Measurements from ENCODE around the gene DOCK6. TPM values are rescaled to one million over a fixed set of nuclear protein-coding genes. Genes with fewer than 3 reads are reported as not detected.

The DOCK6 gene
- polyA plus RNA-seq, 1 donor from 2014 or later: not detected

- no peaks in the 10 kb centered on the region for H3F3A ChIP-seq (ENCODE audit: insufficient read depth, low read length, poor library complexity, severe bottlenecking)
- no peak overlapping the region for H3K27ac ChIP-seq (ENCODE audit: low read length)
- H3K36me3 ChIP-seq (ENCODE audit: insufficient read depth, low read length): no peaks in the 10 kb centered on the region
- no peaks in the 10 kb centered on the region for H3K9me2 ChIP-seq (ENCODE audit: insufficient read depth, low read length)
- H2AFZ ChIP-seq (ENCODE audit: low read depth, low read length): no peak overlapping the region
- H3K4me2 ChIP-seq (ENCODE audit: low read length): no peak overlapping the region
- peaks cover 4% of the 10 kb centered on the region for H3K79me2 ChIP-seq (replicated peaks; ENCODE audit: insufficient read depth, low read length)
- H3K4me3 ChIP-seq (ENCODE audit: low read length): no peak overlapping the region
- H3K27me3 ChIP-seq (ENCODE audit: insufficient read depth, low read depth, low read length): no peaks in the 10 kb centered on the region
- no peaks in the 10 kb centered on the region for H3K9me3 ChIP-seq (ENCODE audit: low read length)
- TF ChIP-seq EP300 (conservative IDR thresholded peaks at IDR 0.05; ENCODE audit: poor library complexity, severe bottlenecking): no peak
- no peak for TF ChIP-seq EZH2 (IDR thresholded peaks at IDR 0.05; ENCODE audit: borderline replicate concordance, insufficient read depth, low read length, poor library complexity, severe bottlenecking)
- no peak for TF ChIP-seq POLR2AphosphoS5 (IDR thresholded peaks at IDR 0.05)
- no peak for TF ChIP-seq MXI1 (conservative IDR thresholded peaks at IDR 0.05; ENCODE audit: poor library complexity, severe bottlenecking)
- TF ChIP-seq TAF1 (IDR thresholded peaks at IDR 0.05; ENCODE audit: low read depth): no peak
- TF ChIP-seq SMC3 (conservative IDR thresholded peaks at IDR 0.05; ENCODE audit: poor library complexity): no peak
- TF ChIP-seq, protein P1, sequence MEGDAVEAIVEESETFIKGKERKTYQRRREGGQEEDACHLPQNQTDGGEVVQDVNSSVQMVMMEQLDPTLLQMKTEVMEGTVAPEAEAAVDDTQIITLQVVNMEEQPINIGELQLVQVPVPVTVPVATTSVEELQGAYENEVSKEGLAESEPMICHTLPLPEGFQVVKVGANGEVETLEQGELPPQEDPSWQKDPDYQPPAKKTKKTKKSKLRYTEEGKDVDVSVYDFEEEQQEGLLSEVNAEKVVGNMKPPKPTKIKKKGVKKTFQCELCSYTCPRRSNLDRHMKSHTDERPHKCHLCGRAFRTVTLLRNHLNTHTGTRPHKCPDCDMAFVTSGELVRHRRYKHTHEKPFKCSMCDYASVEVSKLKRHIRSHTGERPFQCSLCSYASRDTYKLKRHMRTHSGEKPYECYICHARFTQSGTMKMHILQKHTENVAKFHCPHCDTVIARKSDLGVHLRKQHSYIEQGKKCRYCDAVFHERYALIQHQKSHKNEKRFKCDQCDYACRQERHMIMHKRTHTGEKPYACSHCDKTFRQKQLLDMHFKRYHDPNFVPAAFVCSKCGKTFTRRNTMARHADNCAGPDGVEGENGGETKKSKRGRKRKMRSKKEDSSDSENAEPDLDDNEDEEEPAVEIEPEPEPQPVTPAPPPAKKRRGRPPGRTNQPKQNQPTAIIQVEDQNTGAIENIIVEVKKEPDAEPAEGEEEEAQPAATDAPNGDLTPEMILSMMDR (IDR thresholded peaks at IDR 0.05; ENCODE audit: poor library complexity, severe bottlenecking): no peak
- TF ChIP-seq REST (IDR thresholded peaks at IDR 0.05; ENCODE audit: borderline replicate concordance): no peak
- no peak for TF ChIP-seq RAD21 (conservative IDR thresholded peaks at IDR 0.05)
- H3K9ac ChIP-seq (ENCODE audit: low read length): no peak overlapping the region
- H4K20me1 ChIP-seq (ENCODE audit: insufficient read depth): no peaks in the 10 kb centered on the region
Observed at GRCh38 chr19:11154683-11155047, 107.7 kb downstream of the DOCK6 start.

DNA sequence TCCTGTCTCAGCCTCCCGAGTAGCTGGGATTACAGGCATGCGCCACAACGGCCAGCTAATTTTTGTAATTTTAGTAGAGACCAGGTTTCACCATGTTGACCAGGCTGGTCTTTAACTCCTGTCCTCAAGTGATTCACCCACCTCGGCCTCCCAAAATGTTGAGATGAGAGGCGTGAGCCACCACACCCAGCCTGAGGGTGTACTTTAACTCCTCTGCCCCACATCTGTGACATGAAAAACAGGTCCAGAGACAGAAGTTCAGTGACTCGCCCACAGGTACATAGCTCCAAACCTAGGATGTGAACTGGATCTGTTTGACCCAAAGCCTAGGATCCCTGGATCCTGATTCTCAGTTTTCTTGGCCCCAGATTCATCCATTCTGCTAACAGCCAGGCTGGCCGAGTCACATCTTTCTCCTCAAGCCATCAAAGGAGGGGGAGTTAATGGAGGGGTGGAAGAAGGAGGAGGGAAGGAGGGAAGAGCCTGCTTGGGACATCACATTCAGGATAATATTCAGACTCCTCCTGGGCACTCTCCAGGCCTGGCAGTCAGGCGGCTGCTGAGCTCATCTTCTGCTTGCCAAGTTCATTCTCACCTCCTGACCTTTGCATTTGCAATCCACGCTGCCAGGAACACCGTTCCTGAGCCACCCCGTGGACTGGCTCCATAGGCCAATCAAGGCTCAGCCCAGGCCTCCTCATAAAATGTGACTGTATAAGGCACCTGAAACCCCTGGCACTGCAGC lies 109.8 kb downstream of the DOCK6 start:
- H3K9me3 ChIP-seq (ENCODE audit: low read length): no peaks in the 10 kb centered on the region
- no peak overlapping the region for H3K27ac ChIP-seq (ENCODE audit: low read length)
- no peak overlapping the region for H3K9ac ChIP-seq (ENCODE audit: low read length)
- no peaks in the 10 kb centered on the region for H4K20me1 ChIP-seq (ENCODE audit: insufficient read depth)
- peaks cover 4% of the 10 kb centered on the region for H3K79me2 ChIP-seq (replicated peaks; ENCODE audit: insufficient read depth, low read length)
- TF ChIP-seq EP300 (conservative IDR thresholded peaks at IDR 0.05; ENCODE audit: poor library complexity, severe bottlenecking) (no peak), TAF1 (IDR thresholded peaks at IDR 0.05; ENCODE audit: low read depth) (no peak), REST (IDR thresholded peaks at IDR 0.05; ENCODE audit: borderline replicate concordance) (no peak), SMC3 (conservative IDR thresholded peaks at IDR 0.05; ENCODE audit: poor library complexity) (no peak), RAD21 (conservative IDR thresholded peaks at IDR 0.05) (no peak), EZH2 (IDR thresholded peaks at IDR 0.05; ENCODE audit: borderline replicate concordance, insufficient read depth, low read length, poor library complexity, severe bottlenecking) (no peak), MXI1 (conservative IDR thresholded peaks at IDR 0.05; ENCODE audit: poor library complexity, severe bottlenecking) (no peak), POLR2AphosphoS5 (IDR thresholded peaks at IDR 0.05) (no peak)
- TF ChIP-seq, protein P1 (IDR thresholded peaks at IDR 0.05; ENCODE audit: poor library complexity, severe bottlenecking): no peak
- H3F3A ChIP-seq (ENCODE audit: insufficient read depth, low read length, poor library complexity, severe bottlenecking): no peaks in the 10 kb centered on the region
- H3K4me2 ChIP-seq (ENCODE audit: low read length): no peak overlapping the region
- no peak overlapping the region for H2AFZ ChIP-seq (ENCODE audit: low read depth, low read length)
- no peaks in the 10 kb centered on the region for H3K36me3 ChIP-seq (ENCODE audit: insufficient read depth, low read length)
- H3K4me3 ChIP-seq (ENCODE audit: low read length): no peak overlapping the region
- H3K27me3 ChIP-seq (ENCODE audit: insufficient read depth, low read depth, low read length): no peaks in the 10 kb centered on the region
- H3K9me2 ChIP-seq (ENCODE audit: insufficient read depth, low read length): no peaks in the 10 kb centered on the region

Data from neural cell (in vitro differentiated cells).